IPS DF 6.9 (cell line): ENCODE results near the gene RMP24.
"Not testable (repeated sequence)": the region's sequence is repeated elsewhere in the genome, so short reads cannot be mapped to it uniquely, and the experiment has no call there.

ENCODE experiments used
- DNase-seq: peaks from one replicate; pipeline ENCODE4 v3.0.0-alpha.2; 2013; ENCODE audit warnings: low read depth, low spot score
- H3K27ac ChIP-seq: one replicate; pipeline ENCODE4 v1.5.1; 2013; ENCODE audit warnings: low read length, control low read depth
- H3K27me3 ChIP-seq: 2 replicates; pipeline ENCODE4 v1.6.1; 2013; ENCODE audit warnings: mild to moderate bottlenecking, low read length; ENCODE audit not compliant: control insufficient read depth, insufficient read depth
- H3K36me3 ChIP-seq: 2 replicates; pipeline ENCODE4 v1.6.1; 2013; ENCODE audit warnings: low read length; ENCODE audit not compliant: control insufficient read depth, insufficient read depth
- H3K4me1 ChIP-seq: 2 replicates; pipeline ENCODE4 v1.6.1; 2013; ENCODE audit warnings: low read length; ENCODE audit not compliant: control insufficient read depth, insufficient read depth
- H3K4me3 ChIP-seq: 2 replicates; pipeline ENCODE4 v1.5.1; 2013; ENCODE audit warnings: mild to moderate bottlenecking, low read length
- H3K9me3 ChIP-seq: 2 replicates; pipeline ENCODE4 v1.6.1; 2013; ENCODE audit warnings: low read length, inconsistent platforms; ENCODE audit not compliant: control insufficient read depth, insufficient read depth
- WGBS: extraction: QIAGEN DNeasy Blood & Tissue Kit; methylation state at CpG from one replicate; pipeline ENCODE4 v1.1.7; 2013; ENCODE audit warnings: mixed read lengths, missing lambda C conversion rate; ENCODE audit not compliant: insufficient read length, insufficient coverage; 5-methylcytosine and 5-hydroxymethylcytosine counted together

Gene RMP24

DNA sequence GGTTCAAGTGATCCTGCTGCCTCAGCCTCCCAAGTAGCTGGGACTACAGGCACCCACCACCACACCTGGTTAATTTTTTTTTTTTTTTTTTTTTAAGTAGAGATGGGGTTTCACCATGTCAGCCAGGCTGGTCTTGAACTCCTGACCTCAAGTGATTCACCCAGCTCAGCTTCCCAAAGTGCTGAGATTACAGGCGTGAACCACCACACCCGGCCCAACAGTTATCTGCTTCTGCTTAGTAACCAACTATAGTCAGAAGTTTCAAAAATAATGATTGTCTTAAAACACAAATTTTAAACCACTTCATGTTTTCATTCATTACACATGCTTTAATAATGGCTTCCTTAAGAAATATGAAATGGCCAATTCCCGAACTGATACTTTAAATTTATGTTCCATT lies 51.8 kb downstream of the RMP24 start:
- H3K9me3 ChIP-seq, DNase-seq, H3K36me3 ChIP-seq, H3K4me1 ChIP-seq, H3K27ac ChIP-seq, H3K27me3 ChIP-seq, H3K4me3 ChIP-seq: not testable (repeated sequence)
- no CpG with 5 or more reads among the region's 3 CpGs for whole genome bisulfite sequencing

GRCh38 chr18:36025025-36025424 lies 52.5 kb downstream of the RMP24 start:
- Histone ChIP-seq H3K27me3 (no peaks in the 10 kb centered on the region), H3K4me3 (no peak overlapping the region), H3K4me1 (no peaks in the 10 kb centered on the region), H3K9me3 (no peaks in the 10 kb centered on the region; the same call in 1 of the 2 replicates), H3K36me3 (no peaks in the 10 kb centered on the region; the same call in 1 of the 2 replicates), H3K27ac (no peak overlapping the region)
- DNase-seq, result no peak
- WGBS, result no CpG with 5 or more reads among the region's 1 CpG

- no peaks in the 10 kb centered on the region for H3K9me3 ChIP-seq
- no peaks in the 10 kb centered on the region; the same call in 1 of the 2 replicates for H3K36me3 ChIP-seq
- no peak overlapping the region for H3K4me3 ChIP-seq
- no peak overlapping the region for H3K27ac ChIP-seq
- no peak for DNase-seq
- WGBS, result no CpG with 5 or more reads among the region's 2 CpGs
- H3K4me1 ChIP-seq, result no peaks in the 10 kb centered on the region
- no peaks in the 10 kb centered on the region for H3K27me3 ChIP-seq
Observed at GRCh38 chr18:36028859-36029258, 56.4 kb downstream of the RMP24 start.
